Adrenal gland (tissue), 5 donors: Measurements from ENCODE around the gene DHX34.

ENCODE experiments used
- CTCF ChIP-seq, 6 experiments: fragments of 450-650 bp in 4 of 6; fragments of 200-600 bp in 2 of 6; sonication (generic) in 1 of 6; IDR thresholded peaks; 1 replicate in 5 of 6; 2 replicates in 1 of 6; pipeline versions ENCODE4 v1.5.1 to v1.8.0; 2016 to 2021; ENCODE audit warnings: antibody characterized with exemption in 6 of 6, mild to moderate bottlenecking in 2 of 6, moderate library complexity in 1 of 6
- POLR2A ChIP-seq, 2 donors: fragments of 450-650 bp; IDR thresholded peaks; one replicate each; pipeline ENCODE4 v1.6.1; 2017; ENCODE audit warnings: antibody characterized with exemption in 2 of 2, mild to moderate bottlenecking in 2 of 2, moderate library complexity in 1 of 2
- donor health status: DM: no; HTN: no; CAD: no.

DNA sequence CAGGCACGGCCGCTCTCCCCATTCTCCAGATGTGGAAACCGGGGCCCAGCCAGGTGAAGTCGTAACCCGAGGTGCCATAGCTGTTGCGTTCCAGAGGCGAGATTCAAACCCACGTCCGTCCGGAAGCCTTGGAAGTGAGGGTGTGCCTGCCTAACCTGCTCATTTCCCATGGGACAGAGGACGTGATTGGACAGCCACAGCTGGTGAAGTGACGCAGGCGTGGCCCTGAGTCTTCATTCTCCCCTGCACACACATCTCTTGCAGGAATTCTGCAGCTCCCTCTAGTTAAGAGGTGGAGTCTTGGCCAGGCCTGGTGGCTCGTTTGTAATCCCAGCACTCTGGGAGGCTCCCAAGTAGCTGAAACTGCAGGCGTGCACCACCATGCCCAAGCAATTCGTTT, 53.4 kb downstream of the DHX34 start:
- TF ChIP-seq CTCF (IDR thresholded peaks at IDR 0.05) (no peak), POLR2A (IDR thresholded peaks at IDR 0.05) (no peak)
